ENCODE measurements around the gene ADAMTS18.

DNA sequence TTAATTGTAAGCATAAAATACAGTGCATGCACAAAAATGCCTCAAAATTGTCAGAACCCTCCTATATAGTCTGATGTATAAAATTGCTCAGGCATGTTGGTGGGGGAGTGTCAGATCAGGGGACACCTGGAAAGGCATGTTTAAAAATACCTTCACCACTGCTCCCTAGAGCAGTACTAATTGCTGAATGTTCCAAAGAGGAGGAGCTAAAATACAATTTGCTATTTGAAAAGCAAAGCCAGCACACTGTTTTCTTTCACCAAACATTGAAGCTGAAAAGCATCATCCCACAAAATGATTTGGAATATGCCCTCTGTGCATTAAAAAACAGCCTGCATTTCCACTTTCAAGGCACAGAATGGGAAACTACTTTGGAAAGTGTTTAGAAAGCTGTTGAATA lies 2.6 kb downstream of the ADAMTS18 start:
- TF ChIP-seq, protein P1, sequence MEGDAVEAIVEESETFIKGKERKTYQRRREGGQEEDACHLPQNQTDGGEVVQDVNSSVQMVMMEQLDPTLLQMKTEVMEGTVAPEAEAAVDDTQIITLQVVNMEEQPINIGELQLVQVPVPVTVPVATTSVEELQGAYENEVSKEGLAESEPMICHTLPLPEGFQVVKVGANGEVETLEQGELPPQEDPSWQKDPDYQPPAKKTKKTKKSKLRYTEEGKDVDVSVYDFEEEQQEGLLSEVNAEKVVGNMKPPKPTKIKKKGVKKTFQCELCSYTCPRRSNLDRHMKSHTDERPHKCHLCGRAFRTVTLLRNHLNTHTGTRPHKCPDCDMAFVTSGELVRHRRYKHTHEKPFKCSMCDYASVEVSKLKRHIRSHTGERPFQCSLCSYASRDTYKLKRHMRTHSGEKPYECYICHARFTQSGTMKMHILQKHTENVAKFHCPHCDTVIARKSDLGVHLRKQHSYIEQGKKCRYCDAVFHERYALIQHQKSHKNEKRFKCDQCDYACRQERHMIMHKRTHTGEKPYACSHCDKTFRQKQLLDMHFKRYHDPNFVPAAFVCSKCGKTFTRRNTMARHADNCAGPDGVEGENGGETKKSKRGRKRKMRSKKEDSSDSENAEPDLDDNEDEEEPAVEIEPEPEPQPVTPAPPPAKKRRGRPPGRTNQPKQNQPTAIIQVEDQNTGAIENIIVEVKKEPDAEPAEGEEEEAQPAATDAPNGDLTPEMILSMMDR (IDR thresholded peaks at IDR 0.05; ENCODE audit: control extremely low read depth in 1 of 3, insufficient read depth in 1 of 3, low read depth in 1 of 3, low read length in 3 of 3) = no peak
- TF ChIP-seq EP300 (IDR thresholded peaks at IDR 0.05; ENCODE audit: borderline replicate concordance in 1 of 2, low read depth in 2 of 2, low read length in 2 of 2) = no peak
- TF ChIP-seq SAP30 (IDR thresholded peaks at IDR 0.05; ENCODE audit: insufficient read depth, insufficient replicate concordance, low read length) = no peak
- TF ChIP-seq EZH2 (IDR thresholded peaks at IDR 0.05; ENCODE audit: low read depth, low read length, severe bottlenecking) = no peak
- TF ChIP-seq RAD21 (IDR thresholded peaks at IDR 0.05 in 1 of 2, conservative IDR thresholded peaks at IDR 0.05 in 1 of 2; ENCODE audit: low read depth in 2 of 2, low read length in 2 of 2) = no peak
- no peak for TF ChIP-seq POLR2A (IDR thresholded peaks at IDR 0.05; ENCODE audit: control extremely low read depth in 1 of 2, low read depth in 2 of 2, low read length in 2 of 2)
- TF ChIP-seq RNF2 (IDR thresholded peaks at IDR 0.05; ENCODE audit: borderline replicate concordance, low read depth, low read length, missing control alignments, poor library complexity, severe bottlenecking) = no peak
- no peak for TF ChIP-seq CHD2 (IDR thresholded peaks at IDR 0.05; ENCODE audit: low read length)
- TF ChIP-seq SP2 (IDR thresholded peaks at IDR 0.05; ENCODE audit: low read length) = no peak
- TF ChIP-seq TAF7 (optimal IDR thresholded peaks at IDR 0.05; ENCODE audit: borderline replicate concordance, low read depth, low read length) = no peak
- no peak for TF ChIP-seq GABPA (IDR thresholded peaks at IDR 0.05; ENCODE audit: borderline replicate concordance, insufficient read depth, low read length)

Data from H1 (cell line).